Measurements from ENCODE around the gene C9orf72. TPM values are rescaled to one million over a fixed set of nuclear protein-coding genes. Genes with fewer than 3 reads are reported as not detected.

Gene C9orf72
- total and polyA plus RNA-seq, 2 of the 8 experiments (the other 6 are each of a cell fraction or from before 2014, with no cell fraction given), result 7.2 to 17.5 TPM

- TF ChIP-seq CHD7 (IDR thresholded peaks at IDR 0.05; ENCODE audit: insufficient replicate concordance, low read length) (no peak), CBX5 (IDR thresholded peaks at IDR 0.05; ENCODE audit: low read depth, low read length) (no peak), SRF (IDR thresholded peaks at IDR 0.05; ENCODE audit: low read depth, low read length) (no peak), SIN3A (conservative IDR thresholded peaks at IDR 0.05 in 1 of 2, IDR thresholded peaks at IDR 0.05 in 1 of 2; ENCODE audit: low read depth in 1 of 2, low read length in 2 of 2) (no peak), POLR2AphosphoS5 (IDR thresholded peaks at IDR 0.05; ENCODE audit: low read depth, low read length) (no peak), NANOG (IDR thresholded peaks at IDR 0.05; ENCODE audit: insufficient read depth, low read depth, low read length, poor library complexity, severe bottlenecking) (no peak), EGR1 (IDR thresholded peaks at IDR 0.05; ENCODE audit: borderline replicate concordance, low read depth, low read length) (no peak), JUN (IDR thresholded peaks at IDR 0.05; ENCODE audit: low read depth, low read length) (no peak), HDAC6 (IDR thresholded peaks at IDR 0.05; ENCODE audit: low read depth, low read length) (no peak), RBBP5 (IDR thresholded peaks at IDR 0.05; ENCODE audit: borderline replicate concordance, low read depth, low read length) (no peak)
- TF ChIP-seq, protein P1, sequence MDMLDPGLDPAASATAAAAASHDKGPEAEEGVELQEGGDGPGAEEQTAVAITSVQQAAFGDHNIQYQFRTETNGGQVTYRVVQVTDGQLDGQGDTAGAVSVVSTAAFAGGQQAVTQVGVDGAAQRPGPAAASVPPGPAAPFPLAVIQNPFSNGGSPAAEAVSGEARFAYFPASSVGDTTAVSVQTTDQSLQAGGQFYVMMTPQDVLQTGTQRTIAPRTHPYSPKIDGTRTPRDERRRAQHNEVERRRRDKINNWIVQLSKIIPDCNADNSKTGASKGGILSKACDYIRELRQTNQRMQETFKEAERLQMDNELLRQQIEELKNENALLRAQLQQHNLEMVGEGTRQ (IDR thresholded peaks at IDR 0.05; ENCODE audit: low read length), result no peak
Observed at GRCh38 chr9:27566118-27566517, 7.2 kb downstream of the C9orf72 start (continued).
